Panc1 (cell line): ENCODE results near the gene AQP1. TPM values are rescaled to one million over a fixed set of nuclear protein-coding genes. Genes with fewer than 3 reads are reported as not detected.

Source experiments
- ATAC-seq: fragments of 200-7000 bp; cut with Tn5 transposase; 2 replicates; pipeline ENCODE4 v1.9.1; 2020; ENCODE audit warnings: mild to moderate bottlenecking, moderate library complexity
- BruUV-seq: library from RNA; stranded (reverse); fragments of 400-500 nt; replicated peaks from 2 replicates; lab custom pipeline; 2021; lab: Mats Ljungman, UMichigan
- CTCF ChIA-PET: fragments of 300-600 bp; sonication (Branson Sonifier 250); formaldehyde crosslinking; loops from one replicate; lab custom pipeline; 2022; ENCODE audit warnings: antibody characterized with exemption; lab: Charles Lee
- POLR2A ChIA-PET: fragments of 300-600 bp; sonication (Branson Sonifier 250); formaldehyde crosslinking; loops from one replicate; lab custom pipeline; 2022; ENCODE audit warnings: antibody characterized with exemption; lab: Charles Lee
- DNase-seq: peaks from one replicate; pipeline ENCODE4 v3.0.0-alpha.2; 2010; ENCODE audit warnings: low read depth, low spot score
- H3K27ac ChIP-seq: 2 replicates; pipeline ENCODE4 v1.5.1; 2011; ENCODE audit warnings: mild to moderate bottlenecking, low read length, inconsistent platforms
- H3K27me3 ChIP-seq: fragments of 200-500 bp; sonication (Bioruptor generic); 2 replicates; pipeline ENCODE4 v1.6.0; 2014; ENCODE audit warnings: low read length, inconsistent platforms; ENCODE audit not compliant: control insufficient read depth, insufficient read depth
- H3K36me3 ChIP-seq: fragments of 200-500 bp; sonication (Bioruptor generic); 2 replicates; pipeline ENCODE4 v1.5.1; 2014; ENCODE audit warnings: inconsistent platforms, mild to moderate bottlenecking, low read length, moderate library complexity; ENCODE audit not compliant: control insufficient read depth, insufficient read depth
- H3K4me1 ChIP-seq: 2 replicates; pipeline ENCODE4 v1.5.1; 2011; ENCODE audit warnings: inconsistent platforms, mild to moderate bottlenecking, low read length, moderate library complexity; ENCODE audit not compliant: control insufficient read depth, insufficient read depth
- H3K4me3 ChIP-seq, 2 experiments: 2 replicates each; pipeline ENCODE4 v1.5.1; 2011 to 2012; ENCODE audit warnings: low read depth in 2 of 2, low read length in 2 of 2, mild to moderate bottlenecking in 2 of 2, inconsistent platforms in 1 of 2, moderate library complexity in 1 of 2
- H3K9me3 ChIP-seq: fragments of 200-500 bp; sonication (Bioruptor generic); 2 replicates; pipeline ENCODE4 v1.5.1; 2014; ENCODE audit warnings: low read depth, mild to moderate bottlenecking, inconsistent platforms, low read length, moderate library complexity; ENCODE audit not compliant: control insufficient read depth, insufficient read depth
- POLR2AphosphoS5 ChIP-seq: IDR thresholded peaks from 2 replicates; pipeline ENCODE4 v1.6.1; 2012; ENCODE audit warnings: mild to moderate bottlenecking, low read depth, low read length, moderate library complexity
- SIN3A ChIP-seq: IDR thresholded peaks from 2 replicates; pipeline ENCODE4 v1.6.1; 2012; ENCODE audit warnings: low read depth, mild to moderate bottlenecking, low read length, moderate library complexity, borderline replicate concordance; ENCODE audit not compliant: insufficient read depth
- TCF7L2 ChIP-seq: IDR thresholded peaks from 2 replicates; pipeline ENCODE4 v1.6.1; 2011; ENCODE audit warnings: mild to moderate bottlenecking, low read depth, low read length, inconsistent platforms
- in situ Hi-C: cut with HindIII; loops from 2 replicates; pipeline ENCODE4 v1.10.0; 2016; ENCODE audit warnings: low sequenced_read_pairs, low pct_unique_long_range_greater_than_20kb
- intact Hi-C: fragments of 100-400 bp; cut with micrococcal nuclease; formaldehyde crosslinking; loops from one replicate; pipeline ENCODE4 v1.10.0; 2022; ENCODE audit not compliant: unreplicated experiment
- total RNA-seq: library from RNA; stranded (reverse); gene quantifications from one replicate; pipeline ENCODE4 v1.2.1, GENCODE V29; 2021; ENCODE audit not compliant: unreplicated experiment
- TF ChIP-seq, protein P1 (sequence below): fragments of 450-650 bp; IDR thresholded peaks from 2 replicates; pipeline ENCODE4 v1.5.1; 2017; ENCODE audit warnings: mild to moderate bottlenecking
- TF ChIP-seq, protein P2 (sequence below), 2 experiments: IDR thresholded peaks; 2 replicates each; pipeline ENCODE4 v1.6.1; 2011 to 2012; ENCODE audit warnings: low read depth in 2 of 2, control low read depth in 1 of 2, low read length in 1 of 2, mild to moderate bottlenecking in 1 of 2, moderate library complexity in 1 of 2; ENCODE audit not compliant: insufficient read depth in 1 of 2

AQP1 gene
- total RNA-seq, 1 experiment from 2014 or later, result 0.57 TPM

GRCh38 chr7:30896783-30897637, 14.6 kb upstream of the AQP1 start:
- TF ChIP-seq POLR2AphosphoS5 (no peak), TCF7L2 (no peak), SIN3A (no peak)
- TF ChIP-seq, protein P1, sequence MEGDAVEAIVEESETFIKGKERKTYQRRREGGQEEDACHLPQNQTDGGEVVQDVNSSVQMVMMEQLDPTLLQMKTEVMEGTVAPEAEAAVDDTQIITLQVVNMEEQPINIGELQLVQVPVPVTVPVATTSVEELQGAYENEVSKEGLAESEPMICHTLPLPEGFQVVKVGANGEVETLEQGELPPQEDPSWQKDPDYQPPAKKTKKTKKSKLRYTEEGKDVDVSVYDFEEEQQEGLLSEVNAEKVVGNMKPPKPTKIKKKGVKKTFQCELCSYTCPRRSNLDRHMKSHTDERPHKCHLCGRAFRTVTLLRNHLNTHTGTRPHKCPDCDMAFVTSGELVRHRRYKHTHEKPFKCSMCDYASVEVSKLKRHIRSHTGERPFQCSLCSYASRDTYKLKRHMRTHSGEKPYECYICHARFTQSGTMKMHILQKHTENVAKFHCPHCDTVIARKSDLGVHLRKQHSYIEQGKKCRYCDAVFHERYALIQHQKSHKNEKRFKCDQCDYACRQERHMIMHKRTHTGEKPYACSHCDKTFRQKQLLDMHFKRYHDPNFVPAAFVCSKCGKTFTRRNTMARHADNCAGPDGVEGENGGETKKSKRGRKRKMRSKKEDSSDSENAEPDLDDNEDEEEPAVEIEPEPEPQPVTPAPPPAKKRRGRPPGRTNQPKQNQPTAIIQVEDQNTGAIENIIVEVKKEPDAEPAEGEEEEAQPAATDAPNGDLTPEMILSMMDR, result no peak
- TF ChIP-seq, protein P2, sequence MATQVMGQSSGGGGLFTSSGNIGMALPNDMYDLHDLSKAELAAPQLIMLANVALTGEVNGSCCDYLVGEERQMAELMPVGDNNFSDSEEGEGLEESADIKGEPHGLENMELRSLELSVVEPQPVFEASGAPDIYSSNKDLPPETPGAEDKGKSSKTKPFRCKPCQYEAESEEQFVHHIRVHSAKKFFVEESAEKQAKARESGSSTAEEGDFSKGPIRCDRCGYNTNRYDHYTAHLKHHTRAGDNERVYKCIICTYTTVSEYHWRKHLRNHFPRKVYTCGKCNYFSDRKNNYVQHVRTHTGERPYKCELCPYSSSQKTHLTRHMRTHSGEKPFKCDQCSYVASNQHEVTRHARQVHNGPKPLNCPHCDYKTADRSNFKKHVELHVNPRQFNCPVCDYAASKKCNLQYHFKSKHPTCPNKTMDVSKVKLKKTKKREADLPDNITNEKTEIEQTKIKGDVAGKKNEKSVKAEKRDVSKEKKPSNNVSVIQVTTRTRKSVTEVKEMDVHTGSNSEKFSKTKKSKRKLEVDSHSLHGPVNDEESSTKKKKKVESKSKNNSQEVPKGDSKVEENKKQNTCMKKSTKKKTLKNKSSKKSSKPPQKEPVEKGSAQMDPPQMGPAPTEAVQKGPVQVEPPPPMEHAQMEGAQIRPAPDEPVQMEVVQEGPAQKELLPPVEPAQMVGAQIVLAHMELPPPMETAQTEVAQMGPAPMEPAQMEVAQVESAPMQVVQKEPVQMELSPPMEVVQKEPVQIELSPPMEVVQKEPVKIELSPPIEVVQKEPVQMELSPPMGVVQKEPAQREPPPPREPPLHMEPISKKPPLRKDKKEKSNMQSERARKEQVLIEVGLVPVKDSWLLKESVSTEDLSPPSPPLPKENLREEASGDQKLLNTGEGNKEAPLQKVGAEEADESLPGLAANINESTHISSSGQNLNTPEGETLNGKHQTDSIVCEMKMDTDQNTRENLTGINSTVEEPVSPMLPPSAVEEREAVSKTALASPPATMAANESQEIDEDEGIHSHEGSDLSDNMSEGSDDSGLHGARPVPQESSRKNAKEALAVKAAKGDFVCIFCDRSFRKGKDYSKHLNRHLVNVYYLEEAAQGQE (IDR thresholded peaks at IDR 0.05; ENCODE audit: insufficient read depth in 1 of 2, low read depth in 2 of 2, low read length in 1 of 2), result no peak
- Histone ChIP-seq H3K36me3 (no peaks in the 10 kb centered on the region), H3K27ac (no peak overlapping the region), H3K27me3 (no peaks in the 10 kb centered on the region), H3K4me3 (no peak overlapping the region), H3K9me3 (no peaks in the 10 kb centered on the region), H3K4me1 (peaks cover 13% of the 10 kb centered on the region)
- in situ Hi-C loops, result no loop called here
- BruUV-seq, result no TSS peak
- DNase-seq (no peak), ATAC-seq (no peak)
- intact Hi-C loops, result no loop called here
- ChIA-PET POLR2A (interaction anchor here (0.7 kb wide), 1 partner anchor 11 kb away, joined by 8 read pairs; no protein-coding TSS in a partner anchor), CTCF (interaction anchor here (1.3 kb wide), 1 partner anchor 24 kb away, joined by 9 read pairs; no protein-coding TSS in a partner anchor)

GRCh38 chr7:30897770-30898169, 13.9 kb upstream of the AQP1 start:
- ChIA-PET POLR2A (interaction anchor here (0.7 kb wide), 1 partner anchor 12 kb away, joined by 8 read pairs; no protein-coding TSS in a partner anchor), CTCF (interaction anchor here (1.0 to 1.3 kb wide), 2 partner anchors 10 to 25 kb away, joined by 4 to 9 read pairs; no protein-coding TSS in a partner anchor)
- ATAC-seq (no peak), DNase-seq (no peak)
- in situ Hi-C loops, result no loop called here
- peaks cover 13% of the 10 kb centered on the region for H3K4me1 ChIP-seq
- no TSS peak for BruUV-seq
- no peak overlapping the region for H3K4me3 ChIP-seq
- TF ChIP-seq POLR2AphosphoS5 (no peak), TCF7L2 (no peak)
- TF ChIP-seq, protein P2 (IDR thresholded peaks at IDR 0.05; ENCODE audit: insufficient read depth in 1 of 2, low read depth in 2 of 2, low read length in 1 of 2), result no peak
- TF ChIP-seq, protein P1, result no peak
- intact Hi-C loops, result no loop called here
- no peaks in the 10 kb centered on the region for H3K27me3 ChIP-seq
- H3K27ac ChIP-seq, result no peak overlapping the region
- no peaks in the 10 kb centered on the region for H3K9me3 ChIP-seq
- no peaks in the 10 kb centered on the region for H3K36me3 ChIP-seq
